Ovary (tissue), 3 donors: ENCODE results near the gene SSC5D.

Experiments used
- CTCF ChIP-seq, 3 donors: fragments of 450-650 bp in 2 of 3; fragments of 200-600 bp in 1 of 3; IDR thresholded peaks; one replicate each; pipeline versions ENCODE4 v1.5.1 to v1.8.0; 2016 to 2022; ENCODE audit warnings: antibody characterized with exemption in 3 of 3, mild to moderate bottlenecking in 1 of 3
- POLR2A ChIP-seq: fragments of 450-650 bp; IDR thresholded peaks from one replicate; pipeline ENCODE4 v1.6.1; 2017; ENCODE audit warnings: antibody characterized with exemption, mild to moderate bottlenecking, moderate library complexity
- donor health status: DM: no; HTN: no; CAD: no.

GRCh38 chr19:55486043-55486970, 1.9 kb upstream of the SSC5D start:
- TF ChIP-seq CTCF (IDR thresholded peaks at IDR 0.05) (peak in 1 of 3 donors; percentile 17), POLR2A (no peak)
